GM21576 (cell line): ENCODE measurements around the gene HELLS.
"Not testable (repeated sequence)": the region's sequence is repeated elsewhere in the genome, so short reads cannot be mapped to it uniquely, and the experiment has no call there.

Source experiments
- ATAC-seq: cut with Tn5 transposase; IDR thresholded peaks from one replicate; pipeline ENCODE4 v1.9.1; 2021; ENCODE audit warnings: mild to moderate bottlenecking, moderate library complexity; ENCODE audit not compliant: unreplicated experiment

HELLS gene

DNA sequence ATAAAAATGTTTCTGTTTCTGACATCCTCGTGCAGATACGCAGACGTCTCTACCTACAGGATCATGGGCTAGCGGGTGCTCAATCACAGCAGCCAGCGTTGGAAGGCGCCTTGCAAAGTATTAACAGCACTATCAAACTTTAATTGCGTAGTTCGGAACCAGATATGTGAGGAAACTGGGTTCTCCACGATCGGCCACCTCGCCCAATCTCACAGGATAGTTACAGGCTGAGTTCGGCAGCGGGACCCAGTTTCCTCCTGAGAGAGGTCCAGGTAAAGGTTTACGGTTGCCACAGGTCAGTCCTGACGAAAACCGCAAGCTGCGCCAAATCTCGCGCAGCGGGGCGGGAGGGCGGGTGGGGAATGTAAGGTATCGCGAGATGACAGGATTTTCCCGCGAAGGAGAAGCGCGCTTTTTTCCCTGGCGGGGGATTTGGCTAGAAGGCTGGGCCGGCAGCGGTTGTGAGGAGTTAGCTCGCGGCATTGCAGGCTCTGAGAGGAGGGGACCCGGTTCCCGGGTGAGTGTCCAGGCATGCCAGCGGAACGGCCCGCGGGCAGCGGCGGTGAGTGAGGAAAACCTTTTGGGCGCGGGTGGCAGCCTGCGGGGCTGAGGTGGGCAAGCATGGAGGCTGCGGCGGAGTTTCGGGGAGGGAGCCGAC lies at the start of gene HELLS:
HELLS (plus strand) TSS at position 398 of the 658 bp plus-strand sequence; CDS start at position 532, 134 bp downstream.
- ATAC-seq = peak; percentile 73

DNA sequence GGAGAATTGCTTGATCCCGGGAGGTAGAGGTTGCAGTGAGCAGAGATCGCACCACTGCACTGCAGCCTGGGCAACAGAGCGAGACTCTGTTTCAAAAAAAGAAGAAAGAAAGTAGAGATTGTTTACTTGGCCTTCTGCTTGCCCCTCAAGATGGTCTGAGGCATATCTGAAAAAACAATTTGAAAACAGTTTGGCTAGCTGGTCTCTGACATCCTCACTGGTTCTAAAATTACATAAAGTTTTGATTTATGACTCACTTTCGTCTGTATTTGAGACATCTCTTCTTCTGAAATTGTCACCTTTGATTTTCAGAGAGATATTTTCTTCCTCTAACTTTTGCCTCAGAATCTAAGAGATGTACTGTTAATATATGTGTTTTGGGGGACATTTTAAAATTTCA lies 49.6 kb upstream of the HELLS start:
- ATAC-seq = peak; percentile 82

DNA sequence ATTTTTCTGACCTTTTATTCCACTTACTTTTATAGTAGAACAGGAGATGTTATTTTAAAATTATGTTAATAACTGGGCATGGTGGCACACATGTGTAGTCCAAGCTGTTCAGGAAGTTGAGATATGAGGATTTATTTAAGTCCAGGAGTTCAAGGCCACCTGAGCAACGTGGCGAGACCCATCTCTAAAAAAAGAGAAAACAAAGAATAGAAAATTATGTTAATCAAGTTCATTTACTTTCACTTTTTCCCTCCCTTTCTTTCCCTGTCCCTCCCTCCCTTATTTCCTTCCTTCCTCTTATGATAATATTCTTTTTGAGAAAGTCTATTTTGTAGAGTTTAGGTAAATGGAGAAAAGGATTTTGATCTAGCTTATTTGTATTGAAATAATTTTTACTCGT lies 48.9 kb upstream of the HELLS start:
- no peak for ATAC-seq

DNA sequence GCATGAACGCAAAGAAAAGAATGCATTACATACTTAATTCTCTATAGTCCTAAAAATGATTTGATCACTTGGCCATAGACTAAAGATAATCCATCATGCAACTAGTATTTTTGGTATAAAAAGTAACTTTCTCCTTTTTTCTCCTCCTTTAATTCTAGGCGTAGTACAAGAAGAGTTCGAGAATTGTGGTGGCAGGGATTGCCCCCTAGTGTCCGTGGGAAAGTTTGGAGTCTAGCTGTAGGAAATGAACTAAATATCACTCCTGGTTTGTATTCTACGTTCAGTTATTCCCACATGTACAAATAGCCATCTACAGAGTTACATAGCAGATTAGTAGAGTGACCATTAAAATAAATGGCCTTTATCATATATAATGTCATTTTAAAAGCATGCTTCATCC lies 45.5 kb upstream of the HELLS start:
- no peak for ATAC-seq

DNA sequence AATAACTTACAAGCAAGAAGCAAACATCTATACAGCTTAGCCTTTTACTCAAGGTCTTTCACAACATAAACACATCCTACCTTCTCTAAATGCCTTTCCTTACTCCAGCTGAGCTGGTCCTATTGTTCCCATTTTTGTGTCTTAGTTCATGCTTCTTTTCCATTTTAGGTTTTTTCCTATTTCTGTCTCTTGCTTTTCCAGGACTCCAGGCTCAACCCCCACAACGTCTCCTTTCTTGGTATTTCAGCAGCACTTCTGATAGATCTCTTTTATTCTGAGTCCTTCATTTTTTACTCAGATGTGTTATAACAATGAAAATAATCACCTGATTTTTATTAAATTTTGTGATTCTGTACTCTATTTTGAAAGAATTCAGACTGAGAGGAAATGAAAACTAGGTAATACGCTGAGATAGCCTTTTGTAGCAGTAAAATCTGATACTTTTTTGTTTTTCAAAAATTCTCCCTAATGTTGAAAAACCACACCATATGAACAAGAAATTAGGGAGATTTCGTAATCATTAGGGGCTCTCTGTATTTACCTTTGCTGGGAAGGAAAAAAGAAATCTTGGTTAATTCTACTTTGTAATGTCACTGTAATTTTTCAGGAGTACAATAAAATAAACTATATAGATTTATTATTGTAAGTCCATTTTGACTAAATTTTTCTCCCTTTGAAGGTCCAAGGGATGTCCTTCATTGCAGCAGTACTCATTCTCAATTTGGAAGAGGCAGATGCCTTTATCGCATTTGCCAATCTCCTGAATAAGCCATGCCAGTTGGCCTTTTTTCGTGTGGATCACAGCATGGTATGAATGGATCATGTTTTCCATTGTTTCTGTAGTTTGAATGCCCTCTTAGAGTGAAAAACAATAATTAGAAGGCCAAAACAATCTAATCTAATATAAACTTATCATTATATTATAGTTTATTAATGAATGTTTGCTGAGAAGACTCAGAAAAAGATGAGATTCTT lies 24.0 kb upstream of the HELLS start:
- ATAC-seq = no peak

DNA sequence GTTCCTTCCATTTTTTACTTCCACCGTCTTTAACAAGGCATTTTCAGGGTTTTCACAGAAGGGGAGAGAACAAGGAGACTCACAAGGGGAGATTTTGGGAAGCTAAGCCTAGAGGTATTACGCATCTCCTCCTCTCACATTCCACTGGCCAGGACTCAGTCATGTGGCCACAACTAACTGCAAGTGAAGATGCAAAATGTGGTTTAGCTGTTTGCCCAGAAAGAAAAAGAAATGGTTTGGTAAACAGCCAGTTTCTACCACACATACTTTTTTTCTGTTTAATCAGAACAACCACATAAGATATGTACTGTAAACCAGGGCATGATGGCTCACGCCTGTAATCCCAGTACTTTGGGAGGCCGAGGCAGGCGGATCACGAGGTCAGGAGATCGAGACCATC lies 21.4 kb upstream of the HELLS start:
- no peak for ATAC-seq

DNA sequence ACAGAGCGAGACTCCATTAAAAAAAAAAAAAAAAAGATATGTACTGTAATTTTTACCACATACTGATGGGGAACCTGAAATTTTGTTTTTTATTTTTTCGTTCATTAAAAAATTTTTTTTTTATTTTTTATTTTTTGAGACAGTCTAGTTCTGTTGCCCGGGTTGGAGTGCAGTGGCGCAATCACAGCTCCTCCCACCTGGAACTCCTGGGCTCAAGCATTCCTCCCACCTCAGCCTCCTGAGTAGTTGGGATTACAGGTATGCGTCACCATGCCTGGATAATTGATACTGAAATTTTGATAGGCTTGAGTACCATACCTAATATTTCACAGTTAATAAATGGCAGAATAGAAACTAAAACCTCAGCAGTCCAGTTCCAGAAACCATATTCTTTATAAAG lies 20.9 kb upstream of the HELLS start:
- no peak for ATAC-seq

DNA sequence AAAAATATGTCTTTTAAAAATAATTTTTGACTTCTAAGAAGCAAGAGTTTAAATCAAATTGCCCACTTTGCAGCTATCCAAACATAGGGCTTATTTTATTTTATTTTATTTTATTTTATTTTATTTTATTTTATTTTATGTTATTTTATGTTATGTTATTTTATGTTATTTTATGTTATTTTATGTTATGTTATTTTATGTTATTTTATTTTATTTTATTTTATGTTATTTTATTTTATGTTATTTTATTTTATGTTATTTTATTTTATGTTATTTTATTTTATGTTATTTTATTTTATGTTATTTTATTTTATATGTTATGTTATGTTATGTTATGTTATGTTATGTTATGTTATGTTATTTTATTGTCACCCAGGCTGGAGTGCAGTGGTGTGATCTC lies 14.0 kb upstream of the HELLS start:
- not testable (repeated sequence) for ATAC-seq

DNA sequence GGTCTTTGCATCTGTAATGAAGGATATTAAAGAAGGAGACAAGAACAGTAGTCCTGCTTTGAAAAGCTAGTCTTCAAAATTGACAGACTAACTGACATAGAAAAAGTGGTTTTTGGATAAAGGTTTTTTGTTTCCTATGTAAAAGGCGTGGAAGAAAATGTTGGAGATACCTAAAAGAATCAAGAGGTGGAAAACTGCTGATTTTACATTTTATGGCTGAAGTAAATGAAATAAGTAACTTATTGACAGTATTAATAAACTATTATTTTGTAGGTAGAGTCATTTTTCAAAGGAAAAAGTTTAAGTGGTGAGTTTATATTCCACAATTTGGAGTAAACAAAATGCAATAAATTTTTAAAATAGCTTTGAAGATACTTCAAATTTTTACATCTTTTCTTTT lies 12.6 kb upstream of the HELLS start:
- no peak for ATAC-seq

DNA sequence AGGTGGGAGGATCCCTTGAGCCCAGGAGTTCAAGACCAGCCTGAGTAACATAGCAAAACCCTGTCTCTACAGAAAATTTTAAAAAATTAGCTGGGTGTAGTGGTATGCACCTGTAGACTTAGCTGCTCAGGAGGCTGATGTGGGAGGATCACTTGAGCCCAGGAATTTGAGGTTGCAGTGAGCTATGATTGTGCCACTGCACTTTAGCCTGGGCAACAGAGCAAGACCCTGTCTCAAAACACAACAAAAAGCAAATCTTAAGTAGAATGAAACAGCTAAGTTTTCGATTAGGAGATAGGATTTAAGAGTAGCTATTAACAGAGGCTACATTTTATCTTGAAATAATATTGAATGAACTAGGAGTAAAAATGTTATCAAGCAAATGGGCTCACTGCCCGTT lies 3.3 kb upstream of the HELLS start:
- not testable (repeated sequence) for ATAC-seq

DNA sequence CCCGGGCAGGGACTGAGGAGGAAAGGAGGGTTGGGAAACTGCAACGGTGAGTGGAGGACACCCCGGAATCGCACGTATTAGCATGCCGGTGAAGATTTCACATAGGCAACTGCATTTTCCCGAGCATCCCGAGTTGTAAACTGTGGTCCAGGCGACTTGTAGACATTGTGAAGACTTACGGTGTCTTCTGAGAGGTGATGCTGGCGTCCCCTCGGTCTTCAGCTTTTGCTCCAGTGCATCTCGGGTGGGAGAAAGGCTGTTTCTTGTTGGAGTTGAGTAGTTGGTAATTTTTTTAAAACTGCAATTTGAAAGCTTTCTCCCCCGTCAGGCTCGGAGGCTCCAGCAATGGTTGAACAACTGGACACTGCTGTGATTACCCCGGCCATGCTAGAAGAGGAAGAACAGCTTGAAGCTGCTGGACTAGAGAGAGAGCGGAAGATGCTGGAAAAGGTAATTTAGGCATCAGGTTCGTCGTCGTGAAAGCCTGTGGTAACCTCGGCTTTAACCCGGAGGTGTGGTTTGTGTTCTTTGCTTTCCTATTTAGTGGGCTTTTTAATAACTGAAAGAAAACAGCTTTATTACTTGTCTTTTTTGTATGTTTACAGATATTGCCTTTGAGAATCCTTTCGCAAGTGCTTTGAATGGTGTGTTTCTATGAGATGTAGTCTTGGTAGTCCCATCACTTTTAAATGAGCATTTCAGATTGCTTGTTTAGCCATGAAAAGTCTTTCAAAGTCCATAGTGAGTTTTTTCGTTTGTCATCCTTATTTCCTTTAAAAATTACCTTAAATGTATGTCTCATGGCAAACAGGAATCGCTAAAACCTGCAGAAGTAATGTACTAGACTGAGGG lies 687 bp downstream of the HELLS start:
- no peak for ATAC-seq

DNA sequence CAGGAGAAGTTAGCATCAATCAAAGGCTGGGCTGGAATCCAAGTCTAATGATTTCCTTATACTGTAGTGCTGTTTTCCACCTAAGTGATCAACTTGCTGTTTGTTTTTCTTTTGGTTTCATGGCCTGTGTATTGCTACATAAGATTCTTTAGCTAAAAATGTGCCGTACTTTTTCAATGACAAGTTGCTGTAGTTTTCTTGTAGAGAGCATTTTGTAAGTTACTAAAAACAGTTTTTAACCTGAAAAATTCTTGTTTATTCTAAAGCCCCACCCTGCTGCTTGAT lies 1.3 kb downstream of the HELLS start:
- ATAC-seq = no peak

DNA sequence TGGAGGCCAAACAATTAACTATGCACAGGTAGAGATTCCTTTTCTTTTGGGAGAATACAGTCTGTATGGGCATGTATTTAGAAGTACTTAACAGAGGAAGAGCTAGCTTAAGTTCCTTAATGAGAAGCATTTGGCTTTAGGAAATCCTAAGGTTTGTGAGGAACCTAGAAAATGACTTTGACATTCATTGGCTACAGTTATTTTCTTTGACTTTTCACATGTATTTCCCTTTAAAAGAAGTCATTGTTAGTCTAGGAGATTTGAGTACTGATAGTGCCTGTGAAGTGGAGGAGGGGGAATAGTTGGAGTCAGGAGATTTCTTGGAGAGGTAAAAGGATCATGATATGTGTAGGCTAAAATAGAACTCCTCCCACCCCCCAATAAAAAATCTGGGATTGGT lies 3.6 kb downstream of the HELLS start:
- ATAC-seq = no peak

DNA sequence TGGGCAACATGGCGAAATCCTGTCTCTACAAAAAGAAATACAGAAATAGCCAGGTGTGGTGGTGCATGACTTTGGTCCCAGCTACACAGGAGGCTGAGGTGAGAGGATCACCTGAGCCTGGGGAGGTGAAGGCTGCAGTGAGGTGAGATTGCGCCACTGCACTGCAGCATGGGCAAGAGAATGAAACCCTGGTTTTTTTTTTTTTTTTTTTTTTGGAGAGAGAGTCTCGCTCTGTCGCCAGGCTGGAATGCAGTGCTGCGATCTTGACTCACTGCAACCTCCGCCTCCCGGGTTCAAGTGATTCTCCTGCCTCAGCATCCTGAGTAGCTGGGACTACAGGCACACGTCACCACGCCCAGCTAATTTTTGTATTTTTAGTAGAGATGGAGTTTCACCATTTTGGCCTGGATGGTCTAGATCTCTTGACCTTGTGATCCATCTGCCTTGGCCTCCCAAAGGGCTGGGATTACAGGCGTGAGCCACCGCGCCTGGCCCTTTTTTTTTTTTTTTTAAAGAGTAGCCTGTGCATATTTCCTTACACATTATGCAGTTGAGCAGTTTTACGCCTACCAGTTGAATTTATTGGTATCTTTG lies 22.2 kb downstream of the HELLS start:
- ATAC-seq = not testable (repeated sequence)

DNA sequence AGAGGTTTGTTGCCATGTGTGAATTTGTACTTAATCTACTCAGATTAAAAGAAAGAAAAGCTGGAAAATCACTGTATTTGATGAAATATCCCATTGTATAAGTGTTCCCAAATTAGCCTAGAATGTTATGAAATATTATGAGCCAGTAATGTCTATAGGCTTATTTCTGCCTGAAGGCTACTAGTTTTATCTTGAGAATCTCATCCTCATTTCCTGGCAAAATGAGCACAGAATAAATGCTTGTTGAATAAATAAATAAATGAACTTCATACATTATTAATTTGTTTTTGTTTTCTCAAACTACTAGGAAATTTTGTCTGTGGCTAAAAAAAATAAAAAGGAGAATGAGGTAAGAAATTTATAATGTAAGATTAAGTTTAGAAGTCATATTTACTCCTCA lies 25.5 kb downstream of the HELLS start:
- ATAC-seq = no peak

DNA sequence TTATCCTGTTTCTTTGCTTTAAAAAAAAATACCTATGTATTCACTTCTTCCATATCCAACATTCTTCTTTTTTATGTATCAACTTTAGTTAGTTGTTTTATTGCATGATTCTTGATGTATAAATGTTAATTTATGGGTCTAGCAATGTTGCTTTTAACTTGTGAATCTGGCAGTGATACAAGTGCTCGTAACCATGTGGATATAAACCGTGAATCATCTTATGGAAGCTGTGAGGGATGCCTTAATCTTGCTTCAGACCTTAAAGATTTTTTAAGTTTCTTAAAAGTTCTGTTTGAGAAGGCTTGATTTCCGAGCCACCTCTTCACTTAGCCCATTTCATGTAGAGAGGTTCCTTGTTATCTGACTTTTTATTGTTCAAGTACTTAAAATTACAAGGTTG lies 25.9 kb downstream of the HELLS start:
- no peak for ATAC-seq

DNA sequence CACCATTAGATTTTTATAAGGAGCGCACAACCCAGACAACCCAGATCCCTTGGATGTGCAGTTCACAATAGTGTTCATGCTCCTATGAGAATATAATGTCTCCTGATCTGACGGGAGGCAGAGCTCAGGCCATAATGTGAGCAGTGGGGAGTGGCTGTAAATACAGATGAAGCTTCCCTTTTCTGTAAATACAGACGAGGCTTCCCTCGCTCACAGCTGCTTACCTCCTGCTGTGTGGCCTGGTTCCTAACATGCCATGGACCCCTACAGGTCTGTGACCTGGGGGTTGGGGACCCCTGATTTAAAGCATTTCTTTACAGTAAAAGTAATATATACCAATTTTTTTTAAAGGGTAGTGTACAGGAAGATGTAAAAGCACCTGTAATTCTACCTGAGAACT lies 33.2 kb downstream of the HELLS start:
- ATAC-seq = no peak

DNA sequence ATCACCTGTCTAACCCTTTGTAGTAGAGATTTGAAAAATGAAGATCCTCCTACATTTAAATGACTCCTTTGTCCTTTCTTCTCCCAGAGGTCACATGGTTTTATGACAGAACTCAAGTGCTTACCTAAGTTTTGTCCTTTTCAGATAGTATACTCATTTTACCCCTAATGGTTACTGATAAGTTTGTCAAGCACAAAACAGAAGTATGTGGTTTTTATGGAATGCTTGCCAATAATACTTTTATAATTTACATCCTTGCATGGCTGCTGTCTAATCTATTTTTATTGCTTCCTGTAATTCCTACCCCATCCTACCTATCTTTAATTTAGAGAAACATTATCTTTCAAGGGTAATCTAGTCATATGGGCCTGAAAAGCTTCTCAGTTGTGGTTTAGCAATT lies 37.5 kb downstream of the HELLS start:
- ATAC-seq = no peak

DNA sequence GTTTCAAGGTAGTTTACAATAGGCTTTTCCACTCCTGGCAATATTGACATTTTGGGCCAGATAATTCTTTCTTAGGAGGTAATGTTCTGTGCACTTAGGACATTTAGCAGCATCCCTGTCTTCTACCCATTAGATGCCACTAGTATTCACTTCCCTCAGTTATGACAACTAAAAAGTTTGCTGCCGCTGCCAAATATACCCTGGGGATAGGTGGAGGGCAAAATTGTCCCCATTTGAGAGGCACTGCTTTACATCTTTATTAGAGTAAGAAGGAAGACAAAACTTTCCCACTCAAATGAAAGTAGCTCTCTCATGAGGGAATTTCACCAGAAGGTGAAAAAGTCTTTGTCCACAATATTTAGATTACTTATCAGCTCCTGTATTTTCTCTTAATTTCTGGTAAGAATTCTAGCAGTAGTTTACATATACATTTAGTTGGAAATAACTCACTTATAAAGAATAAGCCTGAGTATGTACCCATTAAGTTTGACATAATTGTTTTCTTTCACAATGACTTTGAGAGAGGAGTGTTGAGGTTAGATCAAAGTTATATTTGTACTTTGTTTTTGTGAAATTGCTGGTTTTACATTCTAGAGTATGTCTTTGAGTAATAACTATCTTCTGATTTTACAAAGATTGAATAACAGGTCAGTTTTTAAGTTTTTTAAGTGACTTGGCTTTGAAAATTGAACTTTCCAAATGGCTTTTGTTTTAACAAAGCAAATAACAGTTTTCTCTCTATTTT lies 46.0 kb downstream of the HELLS start:
- peak; percentile 56 for ATAC-seq

DNA sequence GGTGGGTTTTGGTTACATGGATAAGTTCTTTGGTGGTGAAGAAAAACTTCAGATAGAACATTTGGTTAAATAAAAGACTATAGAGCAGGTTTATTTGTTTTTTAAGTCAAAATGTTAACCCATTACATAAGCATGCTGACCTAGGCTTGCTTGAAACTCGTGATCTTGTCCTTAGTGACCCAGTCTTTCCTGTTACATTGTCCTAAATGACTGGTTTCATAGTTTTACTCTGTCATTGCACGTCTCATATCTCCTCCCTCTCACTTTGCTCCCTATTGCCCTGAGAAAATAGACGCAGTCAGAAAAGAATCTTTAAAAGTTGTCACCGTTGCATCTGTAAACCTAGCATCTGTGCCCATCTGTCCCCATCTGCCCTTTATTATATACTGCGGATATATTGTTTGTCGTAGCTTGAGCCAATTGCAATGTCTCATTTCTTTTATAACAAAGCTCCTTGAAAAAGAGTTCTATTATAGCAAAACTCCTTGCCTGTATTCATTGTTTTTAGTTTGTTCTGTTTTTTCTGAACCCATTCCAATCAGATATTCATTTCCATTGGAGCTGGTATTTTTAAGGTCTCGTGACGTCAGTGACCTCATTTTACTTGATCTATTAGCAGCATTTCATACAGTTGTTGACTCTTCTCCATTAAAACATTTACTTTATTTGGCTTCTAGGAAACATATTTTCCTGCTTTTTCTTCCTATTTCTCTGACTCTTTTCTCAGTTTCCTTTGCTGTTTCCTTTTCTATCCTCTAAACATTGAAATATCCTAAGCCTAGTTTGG lies 57.3 kb downstream of the HELLS start:
- no peak for ATAC-seq
